Fibroblast of skin of abdomen (primary cell): ENCODE measurements around the gene SESTD1.
A peak's percentile ranks its signal among the peaks of the same experiment; 100 is the strongest.
"Not testable (repeated sequence)": the region's sequence is repeated elsewhere in the genome, so short reads cannot be mapped to it uniquely, and the experiment has no call there.

Source experiments
- DNase-seq: peaks from one replicate; pipeline ENCODE4 v3.0.0-alpha.2; 2013

SESTD1 gene

GRCh38 chr2:179238027-179238426 lies 26.6 kb downstream of the SESTD1 start:
- no peak for DNase-seq

GRCh38 chr2:179237209-179237946 lies 27.3 kb downstream of the SESTD1 start:
- DNase-seq, result no peak

GRCh38 chr2:179235463-179236108 lies 29.0 kb downstream of the SESTD1 start:
- DNase-seq, result peak; percentile 64

GRCh38 chr2:179234658-179235240 lies 29.9 kb downstream of the SESTD1 start:
- DNase-seq, result no peak

DNA sequence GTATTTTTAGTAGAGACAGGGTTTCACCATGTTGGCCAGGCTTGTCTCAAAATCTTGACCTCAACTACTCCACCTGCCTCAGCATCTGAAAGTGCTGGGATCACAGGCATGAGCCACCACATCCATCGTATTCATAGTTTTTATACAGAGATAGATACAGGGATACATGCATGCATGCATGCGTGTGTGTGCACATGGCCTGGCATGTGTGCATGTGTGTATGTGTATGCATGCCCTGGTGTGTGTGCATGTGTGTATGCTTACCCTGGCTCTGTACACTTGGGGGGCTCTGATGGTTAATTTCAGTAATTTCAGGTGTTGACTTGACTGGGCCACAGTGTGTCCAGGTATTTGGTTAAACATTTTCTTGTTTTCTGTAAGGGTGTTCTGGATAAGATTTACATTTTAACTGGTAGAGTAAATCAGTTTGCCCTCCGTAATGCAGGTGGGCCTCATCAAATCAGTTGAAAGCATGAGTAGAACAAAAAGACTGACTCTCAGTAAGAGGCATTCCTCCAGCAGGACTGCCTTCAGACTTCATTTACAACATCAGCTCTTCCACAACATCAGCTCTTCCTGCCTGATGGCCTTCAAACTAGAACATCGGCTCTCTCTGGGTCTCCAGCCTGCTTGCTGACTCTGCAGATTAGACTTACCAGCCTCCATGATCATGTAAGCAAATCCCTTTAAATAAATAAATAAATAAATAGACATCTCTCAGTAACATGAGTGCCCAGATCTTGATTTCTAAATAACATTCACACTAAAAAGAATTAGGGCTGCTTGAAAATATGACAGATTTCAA lies 30.8 kb downstream of the SESTD1 start:
- no peak for DNase-seq

GRCh38 chr2:179233083-179233490 lies 31.5 kb downstream of the SESTD1 start:
- no peak for DNase-seq

DNA sequence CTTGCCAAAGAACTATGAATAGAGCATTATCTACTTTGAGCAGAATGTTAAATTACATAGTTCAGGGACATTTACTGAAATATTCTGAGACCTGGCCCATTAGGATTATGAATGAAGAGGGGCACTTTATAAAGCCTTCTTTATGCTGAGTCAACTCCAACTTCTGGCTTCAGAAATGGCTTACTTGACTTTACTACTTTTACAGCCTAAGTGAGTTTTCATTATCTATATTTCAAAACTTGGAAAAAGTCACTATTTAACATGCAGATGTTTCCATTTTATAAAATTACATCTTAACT lies 37.7 kb downstream of the SESTD1 start:
- no peak for DNase-seq

DNA sequence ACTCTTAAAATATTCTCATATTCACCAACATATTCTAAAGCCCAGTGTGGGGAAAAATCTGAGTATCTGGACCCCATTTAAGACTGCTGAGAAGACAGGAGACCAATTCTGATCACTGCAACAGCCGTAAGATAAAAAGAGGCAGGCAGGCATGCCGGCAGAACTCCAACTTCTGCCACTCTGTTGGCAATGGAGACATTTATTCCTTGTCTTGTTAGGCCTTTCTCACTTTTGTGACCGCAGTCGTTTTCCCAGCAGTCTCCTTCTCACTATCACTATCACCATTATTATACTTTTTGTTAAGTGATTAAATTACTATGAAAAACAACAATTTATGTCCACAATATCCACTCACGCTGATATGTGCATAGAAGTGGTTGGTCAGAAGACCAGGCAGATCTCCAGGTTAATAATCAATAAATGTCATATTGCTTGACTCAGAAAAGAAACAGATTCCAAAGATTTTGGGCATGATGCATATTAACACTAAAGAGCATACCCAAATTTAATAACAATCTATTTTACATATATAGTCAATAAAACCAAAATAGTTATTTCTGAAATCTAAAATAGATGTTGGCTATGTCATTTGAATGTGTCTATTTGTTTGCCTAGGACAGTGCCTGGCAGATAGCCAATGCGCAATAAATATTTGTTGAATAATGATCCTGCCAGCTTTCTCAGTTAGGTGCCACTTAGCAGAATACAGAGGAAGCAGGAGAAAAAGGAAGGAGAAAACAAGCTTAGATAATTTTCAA lies 38.2 kb downstream of the SESTD1 start:
- DNase-seq, result no peak

DNA sequence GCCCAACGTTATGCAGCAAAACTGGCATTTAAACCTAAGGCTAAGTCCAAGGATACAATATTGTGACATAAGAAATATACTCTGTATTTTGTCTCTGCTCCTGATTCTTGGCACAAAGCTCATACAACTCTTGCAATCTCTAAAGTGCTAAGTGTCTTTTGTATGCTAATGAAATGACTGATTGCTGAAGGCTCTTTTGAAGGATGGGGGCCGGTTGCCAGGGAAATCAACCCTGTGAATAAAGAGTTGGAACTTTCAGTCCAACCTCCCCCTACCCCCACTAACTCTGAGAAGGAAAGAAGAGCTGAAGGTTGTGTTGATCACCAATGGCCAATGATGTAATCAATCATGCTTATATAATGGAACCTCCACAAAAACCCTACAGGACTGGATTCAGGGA lies 40.3 kb downstream of the SESTD1 start:
- no peak for DNase-seq

GRCh38 chr2:179222076-179222475 lies 42.6 kb downstream of the SESTD1 start:
- DNase-seq, result no peak

DNA sequence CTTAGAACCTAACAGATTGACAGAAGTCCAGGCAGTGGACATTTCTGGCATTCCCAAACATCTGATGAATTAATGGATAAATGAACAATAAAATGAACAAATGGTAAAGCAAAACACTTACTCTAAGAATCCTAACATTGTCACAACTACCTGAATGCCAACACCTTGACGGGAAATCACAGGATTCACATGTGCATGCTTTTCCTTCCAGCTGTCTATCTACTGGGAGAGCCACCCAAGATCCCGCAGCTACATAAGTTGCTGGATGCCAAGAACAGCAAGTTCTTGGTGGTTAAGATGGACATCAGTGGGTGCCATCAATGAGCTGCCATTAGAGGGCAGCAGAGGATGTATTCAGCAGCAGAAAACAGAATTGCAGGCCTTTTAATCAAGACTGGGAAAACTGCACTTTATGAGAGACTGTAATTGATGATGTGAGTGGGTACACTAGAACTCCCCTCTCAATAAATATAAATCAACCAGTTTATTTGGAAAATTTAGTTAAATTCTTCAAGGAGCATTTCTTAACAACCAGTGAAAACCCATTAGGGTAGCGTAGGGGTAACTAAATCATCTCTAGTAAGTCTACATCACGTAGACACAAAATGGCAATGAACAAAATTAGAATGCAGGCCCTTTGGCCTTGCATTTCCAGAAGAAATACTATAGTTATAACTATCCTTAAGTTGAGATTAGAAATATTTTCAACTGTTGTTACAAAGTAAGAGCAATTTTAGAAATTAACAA lies 45.6 kb downstream of the SESTD1 start:
- DNase-seq, result peak; percentile 70

DNA sequence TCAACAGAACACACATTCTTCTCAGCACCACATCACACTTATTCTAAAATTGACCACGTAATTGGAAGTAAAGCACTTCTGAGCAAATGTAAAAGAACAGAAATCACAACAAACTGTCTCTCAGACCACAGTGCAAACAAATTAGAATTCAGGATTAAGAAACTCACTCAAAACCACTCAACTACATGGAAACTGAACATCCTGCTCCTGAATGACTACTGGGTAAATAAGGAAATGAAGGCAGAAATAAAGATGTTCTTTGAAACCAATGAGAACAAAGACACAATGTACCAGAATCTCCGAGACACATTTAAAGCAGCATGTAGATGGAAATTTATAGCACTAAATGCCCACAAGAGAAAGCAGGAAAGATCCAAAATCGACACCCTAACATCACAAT lies 50.0 kb downstream of the SESTD1 start:
- DNase-seq, result not testable (repeated sequence)

DNA sequence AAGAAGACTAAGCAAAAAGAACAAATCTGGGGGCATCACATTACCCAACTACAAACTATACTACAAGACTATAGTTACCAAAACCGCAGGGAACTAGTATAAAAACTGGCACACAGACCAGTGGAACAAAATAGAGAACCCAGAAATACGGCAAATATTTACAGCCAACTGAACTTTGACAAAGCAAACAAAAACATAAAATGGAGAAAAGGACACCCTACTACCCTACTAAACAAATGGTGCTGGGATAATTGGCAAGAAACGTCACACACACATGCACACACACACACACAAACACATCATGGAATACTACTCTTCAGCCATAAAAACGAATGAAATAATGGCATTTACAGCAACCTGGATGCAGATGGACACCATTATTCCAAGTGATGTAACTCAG lies 53.3 kb downstream of the SESTD1 start:
- no peak for DNase-seq

DNA sequence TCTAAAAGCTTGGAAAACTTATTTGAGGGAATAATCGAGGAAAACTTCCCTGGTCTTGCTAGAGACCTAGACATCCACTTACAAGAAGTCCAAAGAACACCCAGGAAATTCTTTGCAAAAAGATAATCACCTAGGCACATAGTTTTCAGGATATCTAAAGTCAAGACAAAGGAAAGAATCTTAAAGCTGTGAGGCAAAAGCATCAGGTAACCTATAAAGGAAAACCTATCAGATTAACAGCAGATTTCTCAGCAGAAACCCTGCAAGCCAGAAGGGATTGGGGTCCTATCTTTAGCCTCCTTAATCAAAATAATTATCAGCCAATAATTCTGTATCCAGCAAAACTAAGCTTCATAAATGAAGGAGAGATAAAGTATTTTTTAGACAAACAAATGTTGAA lies 56.4 kb downstream of the SESTD1 start:
- DNase-seq, result not testable (repeated sequence)

DNA sequence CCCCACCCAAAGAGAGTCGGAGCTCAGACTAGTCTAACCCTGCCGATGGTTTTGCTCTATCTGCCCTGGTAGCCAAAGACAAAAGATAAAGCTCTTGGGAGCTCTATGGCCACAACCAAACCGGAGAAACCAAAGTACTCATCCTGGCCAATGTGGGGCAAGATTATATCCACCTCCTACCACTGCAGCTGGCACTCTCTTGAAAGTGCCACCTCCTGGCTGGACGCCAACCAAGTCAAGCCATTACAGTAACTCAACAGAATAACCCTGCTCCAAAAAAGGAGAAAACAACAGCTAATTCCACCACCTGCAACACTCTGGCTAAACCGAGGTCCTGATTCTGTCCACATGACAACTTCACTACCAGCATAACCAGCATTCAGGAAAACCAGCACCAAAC lies 57.6 kb downstream of the SESTD1 start:
- DNase-seq, result no peak

DNA sequence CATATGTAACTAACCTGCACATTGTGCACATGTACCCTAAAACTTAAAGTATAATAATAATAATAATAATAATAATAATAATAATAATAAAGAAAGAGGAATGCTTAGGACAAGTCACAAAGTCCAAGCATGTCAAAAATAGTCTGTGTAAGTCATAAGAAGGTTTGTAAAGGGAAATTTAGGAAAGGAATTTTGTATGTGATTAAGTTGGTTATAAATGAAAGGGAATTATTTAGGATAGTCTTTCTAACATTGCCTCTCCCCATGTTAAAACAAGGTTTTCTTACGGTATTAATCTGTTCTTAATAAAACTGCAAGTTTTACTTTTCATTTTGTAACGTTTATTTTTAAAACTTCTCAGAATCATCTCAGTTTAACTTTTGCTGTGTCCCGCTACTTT lies 62.8 kb downstream of the SESTD1 start:
- no peak for DNase-seq

GRCh38 chr2:179195926-179196590 lies 68.6 kb downstream of the SESTD1 start:
- not testable (repeated sequence) for DNase-seq

- no peak for DNase-seq
These were observed 69.5 kb downstream of the SESTD1 start for GRCh38 chr2:179195141-179195540.

- no peak for DNase-seq
These were observed 70.8 kb downstream of the SESTD1 start for GRCh38 chr2:179193759-179194394.

DNA sequence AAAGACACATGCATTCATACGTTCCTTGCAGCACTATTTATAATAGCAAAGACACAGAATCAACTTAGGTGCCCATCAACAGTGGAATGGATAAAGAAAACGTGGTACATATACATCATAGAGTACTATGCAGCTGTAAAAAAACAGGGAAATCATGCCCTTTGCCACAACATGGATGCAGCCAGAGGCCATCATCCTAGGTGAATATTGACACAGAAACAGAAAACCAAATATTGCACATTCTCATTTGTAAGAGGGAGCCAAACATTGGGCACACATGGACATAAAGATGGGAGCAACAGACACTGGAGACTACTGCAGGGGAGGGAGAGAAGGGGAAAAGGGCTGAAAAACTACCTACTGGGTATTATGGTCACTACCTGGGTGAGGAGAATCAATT lies 73.5 kb downstream of the SESTD1 start:
- DNase-seq, result no peak

DNA sequence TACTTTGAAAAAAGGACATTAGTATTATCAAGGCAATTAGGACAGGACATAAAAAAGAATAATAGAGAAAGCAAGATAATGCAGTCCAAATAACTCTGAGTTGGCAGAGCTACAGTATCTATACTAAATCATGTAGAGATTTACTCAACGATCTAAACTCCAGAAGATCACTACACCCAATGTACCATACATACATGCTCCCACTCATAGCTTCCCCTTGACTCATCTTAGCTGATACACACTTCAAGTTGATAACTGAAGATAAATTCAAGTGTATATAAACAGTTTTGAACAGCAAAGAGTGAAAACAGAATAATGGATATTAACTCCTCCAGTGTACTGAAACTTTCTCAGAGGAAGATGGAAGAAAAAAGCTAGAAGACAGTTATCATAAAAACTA lies 78.5 kb downstream of the SESTD1 start:
- DNase-seq, result peak; percentile 18
